GM12892 (cell line): ENCODE results near the gene PEPD.

Source experiments
- POLR2A ChIP-seq: IDR thresholded peaks from 2 replicates; pipeline ENCODE4 v1.6.1; 2011; ENCODE audit warnings: low read depth, low read length, control low read depth
- POLR2AphosphoS5 ChIP-seq: IDR thresholded peaks from 2 replicates; pipeline ENCODE4 v1.6.1; 2011; ENCODE audit warnings: low read depth, low read length, control low read depth

GRCh38 chr19:33482476-33482875 lies 39.1 kb downstream of the PEPD start:
- no peak for TF ChIP-seq POLR2A
- no peak for TF ChIP-seq POLR2AphosphoS5
